Measurements from ENCODE around the gene MIER1. TPM values are rescaled to one million over a fixed set of nuclear protein-coding genes. Genes with fewer than 3 reads are reported as not detected.
A peak's percentile ranks its signal among the peaks of the same experiment; 100 is the strongest.

The MIER1 gene
- total and polyA plus RNA-seq, 9 of the 15 experiments (the other 6 are each of a cell fraction or from before 2014, with no cell fraction given) = 13.9 to 34.8 (median 21.5) TPM

GRCh38 chr1:66916320-66916719 is 8.5 kb upstream of the MIER1 start (continued):
- TF ChIP-seq SIN3A (IDR thresholded peaks at IDR 0.05; ENCODE audit: borderline replicate concordance in 2 of 2, control insufficient read depth in 1 of 2, low read depth in 2 of 2, low read length in 2 of 2) (no peak), ZKSCAN8 (CRISPR knock-in tag; IDR thresholded peaks at IDR 0.05) (no peak), MLX (CRISPR knock-in tag; conservative IDR thresholded peaks at IDR 0.05) (no peak), CREB3 (tag; conservative IDR thresholded peaks at IDR 0.05; ENCODE audit: low read depth) (no peak), SIRT6 (IDR thresholded peaks at IDR 0.05; ENCODE audit: low read depth, low read length) (no peak), ZBTB26 (CRISPR knock-in tag; IDR thresholded peaks at IDR 0.05) (no peak), KLF10 (CRISPR knock-in tag; IDR thresholded peaks at IDR 0.05) (no peak), ZNF3 (CRISPR knock-in tag; IDR thresholded peaks at IDR 0.05) (no peak), ZNF785 (CRISPR knock-in tag; IDR thresholded peaks at IDR 0.05) (no peak), MLLT1 (IDR thresholded peaks at IDR 0.05) (no peak), HDGF (IDR thresholded peaks at IDR 0.05) (no peak), SMAD1 (IDR thresholded peaks at IDR 0.05; ENCODE audit: low read depth, low read length, partially characterized antibody) (no peak), PHF21A (IDR thresholded peaks at IDR 0.05; ENCODE audit: borderline replicate concordance, low read depth) (no peak), SAFB2 (IDR thresholded peaks at IDR 0.05; ENCODE audit: borderline replicate concordance, low read depth, low read length, severe bottlenecking) (no peak), NR1H2 (CRISPR knock-in tag; IDR thresholded peaks at IDR 0.05) (no peak), ZNF431 (CRISPR knock-in tag; IDR thresholded peaks at IDR 0.05) (no peak), ZNF592 (IDR thresholded peaks at IDR 0.05) (no peak), HDAC1 (IDR thresholded peaks at IDR 0.05) (peak in 1 of 2 experiments; percentile 60; a peak in 2 of 4 replicates), ZNF655 (CRISPR knock-in tag; IDR thresholded peaks at IDR 0.05) (no peak)

Measured in K562 (cell line).